Measurements from ENCODE around the gene TANC1.

Gene TANC1

GRCh38 chr2:159060518-159060917 lies 92.1 kb downstream of the TANC1 start:
- TF ChIP-seq CTCF (IDR thresholded peaks at IDR 0.05; ENCODE audit: extremely low read depth, insufficient read depth, missing control alignments), result no peak
- in situ Hi-C loops (cut with MboI; ENCODE audit: low pct_unique_long_range_greater_than_20kb, low sequenced_read_pairs, unreplicated experiment), result no loop called here
- no peak for DNase-seq (ENCODE audit: low spot score)

GRCh38 chr2:159063677-159064076 lies 95.2 kb downstream of the TANC1 start:
- TF ChIP-seq CTCF (IDR thresholded peaks at IDR 0.05; ENCODE audit: extremely low read depth, insufficient read depth, missing control alignments), result no peak
- no peak for DNase-seq (ENCODE audit: low spot score)
- in situ Hi-C loops (cut with MboI; ENCODE audit: low pct_unique_long_range_greater_than_20kb, low sequenced_read_pairs, unreplicated experiment), result no loop called here

- DNase-seq (ENCODE audit: low spot score), result no peak
- no peak for TF ChIP-seq CTCF (IDR thresholded peaks at IDR 0.05; ENCODE audit: extremely low read depth, insufficient read depth, missing control alignments)
These were observed 96.2 kb downstream of the TANC1 start for GRCh38 chr2:159064446-159065301.

GRCh38 chr2:159065313-159065712 lies 96.9 kb downstream of the TANC1 start:
- no peak for DNase-seq (ENCODE audit: low spot score)
- TF ChIP-seq CTCF (IDR thresholded peaks at IDR 0.05; ENCODE audit: extremely low read depth, insufficient read depth, missing control alignments), result no peak
- in situ Hi-C loops (cut with MboI; ENCODE audit: low pct_unique_long_range_greater_than_20kb, low sequenced_read_pairs, unreplicated experiment), result no loop called here

More at GRCh38 chr2:159064446-159065301, 96.2 kb downstream of the TANC1 start:
- in situ Hi-C loops (cut with MboI; ENCODE audit: low pct_unique_long_range_greater_than_20kb, low sequenced_read_pairs, unreplicated experiment), result no loop called here

- DNase-seq (ENCODE audit: low spot score), result no peak
- in situ Hi-C loops (cut with MboI; ENCODE audit: low pct_unique_long_range_greater_than_20kb, low sequenced_read_pairs, unreplicated experiment), result no loop called here
- TF ChIP-seq CTCF (IDR thresholded peaks at IDR 0.05; ENCODE audit: extremely low read depth, insufficient read depth, missing control alignments), result no peak
These were observed 97.5 kb downstream of the TANC1 start for GRCh38 chr2:159065891-159066290.

GRCh38 chr2:159066541-159067156 lies 98.2 kb downstream of the TANC1 start:
- TF ChIP-seq CTCF (IDR thresholded peaks at IDR 0.05; ENCODE audit: extremely low read depth, insufficient read depth, missing control alignments), result no peak
- in situ Hi-C loops (cut with MboI; ENCODE audit: low pct_unique_long_range_greater_than_20kb, low sequenced_read_pairs, unreplicated experiment), result no loop called here
- no peak for DNase-seq (ENCODE audit: low spot score)
